NCI-H446 (cell line): ENCODE measurements around the gene GPC5.
A peak's percentile ranks its signal among the peaks of the same experiment; 100 is the strongest.
"Not testable (repeated sequence)": the region's sequence is repeated elsewhere in the genome, so short reads cannot be mapped to it uniquely, and the experiment has no call there.

ENCODE experiments used
- DNase-seq, 2 experiments: peaks; one replicate each; lab custom pipeline; 2025; lab: John Stamatoyannopoulos, UW

Gene GPC5

DNA sequence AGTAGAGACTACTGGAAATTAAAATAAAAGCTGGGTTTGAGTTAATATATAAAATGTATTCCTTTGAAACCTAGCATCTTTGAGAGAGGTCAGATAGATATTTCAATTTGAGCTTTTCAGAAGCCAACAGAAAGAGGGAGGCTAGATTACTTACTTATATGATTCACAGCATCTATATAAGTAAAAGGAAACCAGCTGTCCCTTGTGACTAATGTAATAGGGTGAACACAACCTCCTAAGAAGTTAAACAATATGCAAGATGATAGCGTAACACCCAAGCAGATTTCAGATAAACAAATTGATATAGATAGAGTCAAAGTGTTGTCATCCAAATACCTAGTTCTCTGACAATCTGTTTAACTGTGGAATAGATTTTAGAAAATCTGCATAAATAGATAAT, 1434.7 kb downstream of the GPC5 start:
- DNase-seq = no peak

DNA sequence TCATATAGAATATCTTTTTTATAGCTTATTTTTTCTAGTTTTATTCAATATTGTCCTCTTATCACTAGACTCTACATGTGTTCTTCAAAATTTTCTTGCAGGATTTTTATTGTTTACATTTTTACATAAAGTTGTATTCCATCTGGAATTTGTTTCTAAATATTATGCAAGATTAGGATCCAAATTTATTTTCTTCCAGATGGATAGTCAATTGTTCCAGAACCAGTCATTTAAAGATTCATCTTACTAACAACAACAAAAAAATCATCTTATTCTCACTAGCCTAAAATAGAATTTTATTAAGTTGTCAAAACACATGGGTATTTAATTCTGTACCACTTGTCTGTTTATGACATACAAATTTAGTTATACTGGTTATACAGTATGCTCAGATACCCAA, 1437.8 kb downstream of the GPC5 start:
- no peak for DNase-seq

GRCh38 chr13:92838786-92839185, 1440.4 kb downstream of the GPC5 start:
- DNase-seq = no peak

- peak in 1 of 2 experiments; percentile 11 for DNase-seq
These were observed 1443.7 kb downstream of the GPC5 start for GRCh38 chr13:92842145-92842544.

- DNase-seq = peak in 1 of 2 experiments; percentile 6
These were observed 1445.1 kb downstream of the GPC5 start for GRCh38 chr13:92843549-92843948.

- no peak for DNase-seq
These were observed 1451.0 kb downstream of the GPC5 start for GRCh38 chr13:92849381-92849780.

GRCh38 chr13:92864584-92865284, 1466.3 kb downstream of the GPC5 start:
- DNase-seq = no peak

DNA sequence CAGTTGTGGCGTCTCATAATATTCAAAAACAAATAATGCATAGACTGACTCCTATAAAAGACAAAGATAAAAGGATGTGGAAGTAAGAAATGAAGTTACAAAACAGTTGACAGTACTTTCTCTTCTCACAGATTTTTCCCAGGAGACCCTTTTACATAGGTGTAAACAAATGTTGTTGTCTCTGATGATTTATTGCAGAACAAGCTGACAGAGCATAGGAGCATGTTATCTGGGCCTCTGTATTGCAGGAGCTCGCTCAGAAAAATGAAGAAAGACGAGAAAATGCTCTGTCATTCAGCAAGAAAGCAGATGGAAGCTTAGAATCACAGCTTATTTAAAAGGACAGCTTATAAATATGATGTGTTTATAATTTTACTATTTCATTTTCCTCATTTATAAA, 1474.6 kb downstream of the GPC5 start:
- no peak for DNase-seq

GRCh38 chr13:92886535-92887077, 1488.2 kb downstream of the GPC5 start:
- DNase-seq = no peak

- no peak for DNase-seq
These were observed 1496.0 kb downstream of the GPC5 start for GRCh38 chr13:92894447-92894846.

DNA sequence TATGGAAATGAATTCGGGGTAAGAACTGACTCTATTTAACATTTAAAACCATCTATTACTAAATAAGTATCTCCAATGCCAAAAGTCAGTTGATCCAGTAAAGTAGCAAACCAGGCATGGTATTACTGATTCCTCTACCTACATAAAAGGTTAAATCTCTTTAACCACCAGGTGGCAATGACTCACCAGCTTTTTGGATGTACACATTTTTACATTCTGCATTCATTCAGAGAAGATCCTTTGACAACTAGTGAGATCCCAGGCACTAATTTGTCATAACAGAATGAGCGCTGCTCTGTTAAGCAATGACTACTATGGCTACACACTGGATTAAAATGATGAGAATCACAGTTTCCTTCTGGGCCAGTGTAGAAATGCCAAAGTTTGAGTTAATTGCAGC, 1498.4 kb downstream of the GPC5 start:
- no peak for DNase-seq

DNA sequence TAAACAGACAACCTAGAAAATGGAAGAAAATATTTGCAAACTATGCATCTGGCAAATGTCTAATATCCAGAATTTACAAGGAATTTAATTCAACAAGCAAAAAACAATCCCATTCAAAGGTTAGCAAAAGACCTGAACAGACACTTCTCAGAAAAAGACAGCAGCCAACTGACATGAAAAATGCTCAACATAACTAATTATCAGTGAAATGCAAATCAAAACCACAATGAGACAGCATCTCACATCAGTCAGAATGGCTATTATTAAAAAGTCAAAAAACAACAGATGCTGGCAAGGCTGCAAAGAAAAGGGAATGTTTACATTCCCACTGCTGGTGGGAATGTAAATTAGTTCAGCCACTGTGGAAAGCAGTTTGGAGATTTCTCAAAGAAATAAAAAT, 1500.5 kb downstream of the GPC5 start:
- not testable (repeated sequence) for DNase-seq

- peak in 1 of 2 experiments; percentile 30 for DNase-seq
These were observed 1502.0 kb downstream of the GPC5 start for GRCh38 chr13:92900446-92900845.

- DNase-seq = no peak
These were observed 1503.3 kb downstream of the GPC5 start for GRCh38 chr13:92901739-92902138.

- no peak for DNase-seq
These were observed 1514.2 kb downstream of the GPC5 start for GRCh38 chr13:92912629-92913028.

- DNase-seq = no peak
These were observed 1515.4 kb downstream of the GPC5 start for GRCh38 chr13:92913840-92914239.
